HG02610 (cell line): Measurements from ENCODE around the gene ANGPT4.
"Not testable (repeated sequence)": the region's sequence is repeated elsewhere in the genome, so short reads cannot be mapped to it uniquely, and the experiment has no call there.

ENCODE experiments used
- ATAC-seq: cut with Tn5 transposase; IDR thresholded peaks from one replicate; pipeline ENCODE4 v1.9.1; 2021; ENCODE audit warnings: mild to moderate bottlenecking, moderate library complexity; ENCODE audit not compliant: unreplicated experiment

ANGPT4 gene

DNA sequence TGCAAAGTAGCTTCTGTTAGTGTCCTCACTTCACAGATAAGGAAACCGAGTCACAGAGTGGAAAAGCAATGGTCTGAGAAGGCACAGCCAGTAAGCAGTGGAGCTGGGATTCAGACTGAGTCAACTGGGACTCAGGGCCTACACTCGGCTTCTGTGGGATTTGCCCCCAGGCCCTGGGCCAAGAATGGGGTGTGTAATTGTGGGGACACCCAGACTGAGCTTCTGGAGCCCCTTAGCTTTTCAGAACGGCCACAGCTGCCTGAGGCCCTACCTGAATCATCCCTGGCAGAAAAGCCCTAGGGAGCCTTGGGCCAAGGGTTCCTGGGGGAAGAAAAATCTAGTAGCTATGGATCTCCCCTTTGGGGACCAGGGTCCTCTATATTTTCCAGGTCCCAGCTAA, 6.5 kb downstream of the ANGPT4 start:
- ATAC-seq = no peak

DNA sequence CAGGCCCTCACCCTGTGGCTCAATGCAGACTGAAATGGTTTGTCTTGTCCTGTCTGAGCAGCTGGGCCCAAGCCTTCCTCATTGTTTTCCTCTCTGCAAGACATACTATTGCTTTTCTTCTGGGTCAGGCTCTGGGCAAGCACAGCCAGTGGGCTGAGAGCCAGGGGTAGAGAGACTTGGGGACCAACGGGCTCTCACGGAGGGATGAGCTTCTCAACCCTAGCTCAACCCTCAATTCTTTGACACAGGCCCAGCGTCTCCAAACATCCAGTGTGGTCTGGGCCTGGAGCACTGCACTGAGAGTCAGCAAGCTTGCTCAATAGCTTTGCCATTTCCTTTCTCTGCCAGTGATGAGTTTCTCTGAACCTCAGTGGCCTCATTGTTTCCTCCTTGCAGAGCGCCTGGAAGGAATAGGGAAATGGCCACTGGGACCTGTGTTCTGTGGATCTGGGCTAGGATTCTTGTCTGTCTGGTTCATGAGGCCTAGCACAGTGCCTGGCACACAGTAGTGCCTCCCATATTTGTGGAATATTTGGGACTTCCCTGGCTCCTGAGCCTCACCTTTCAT, 9.3 kb downstream of the ANGPT4 start:
- no peak for ATAC-seq

DNA sequence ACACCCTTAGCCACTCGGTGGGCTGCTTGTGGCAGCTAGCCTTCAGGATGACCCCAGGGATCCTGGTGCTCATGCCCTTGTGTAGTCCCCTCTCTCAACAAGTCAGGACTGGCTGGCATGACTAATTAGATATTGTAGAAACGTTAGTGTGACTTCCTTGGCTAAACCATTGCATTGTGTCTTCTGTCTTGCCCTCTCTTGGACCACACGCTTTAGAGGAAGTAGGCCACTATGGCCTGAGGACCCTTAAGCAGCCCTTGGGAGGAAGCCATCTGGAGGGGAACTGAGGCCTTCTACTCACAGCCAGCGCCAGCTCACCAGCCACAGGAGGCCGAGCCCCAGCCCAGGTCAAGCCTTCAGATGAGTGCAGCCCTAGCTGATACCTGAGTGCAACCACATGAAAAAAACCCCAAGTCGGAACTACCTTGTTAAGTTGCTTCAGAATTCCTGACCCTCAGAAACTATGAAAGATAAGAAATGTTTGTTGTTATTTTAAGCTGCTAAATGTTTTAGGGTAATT, 10.1 kb downstream of the ANGPT4 start:
- ATAC-seq = no peak

DNA sequence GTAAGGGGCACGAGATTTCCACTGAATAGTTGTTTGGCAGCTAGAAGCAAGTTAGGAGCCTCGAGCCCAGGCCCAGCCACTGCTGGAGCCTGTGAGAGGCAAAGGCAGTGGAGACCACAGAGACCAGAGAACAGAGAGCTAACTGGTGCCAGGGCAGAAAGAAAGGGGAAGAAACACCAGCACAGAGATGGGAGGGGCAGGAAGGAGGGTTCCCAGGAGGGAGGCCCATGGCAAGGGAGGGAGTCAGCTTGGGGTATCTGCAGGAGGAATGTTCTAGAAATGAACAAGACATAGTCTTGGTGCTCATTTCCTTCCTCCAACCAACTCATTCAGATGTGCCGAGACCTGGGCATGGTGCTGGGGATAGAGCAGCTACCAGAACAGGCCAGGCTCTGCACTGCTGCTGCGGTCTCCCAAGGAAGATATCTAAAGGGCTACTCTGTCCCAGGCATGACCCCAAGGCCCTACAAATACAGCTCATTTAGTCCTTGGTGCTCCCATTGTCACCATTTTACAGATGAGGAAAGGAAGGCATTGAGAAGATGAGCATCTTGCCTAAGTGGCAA, 10.7 kb downstream of the ANGPT4 start:
- ATAC-seq = no peak

DNA sequence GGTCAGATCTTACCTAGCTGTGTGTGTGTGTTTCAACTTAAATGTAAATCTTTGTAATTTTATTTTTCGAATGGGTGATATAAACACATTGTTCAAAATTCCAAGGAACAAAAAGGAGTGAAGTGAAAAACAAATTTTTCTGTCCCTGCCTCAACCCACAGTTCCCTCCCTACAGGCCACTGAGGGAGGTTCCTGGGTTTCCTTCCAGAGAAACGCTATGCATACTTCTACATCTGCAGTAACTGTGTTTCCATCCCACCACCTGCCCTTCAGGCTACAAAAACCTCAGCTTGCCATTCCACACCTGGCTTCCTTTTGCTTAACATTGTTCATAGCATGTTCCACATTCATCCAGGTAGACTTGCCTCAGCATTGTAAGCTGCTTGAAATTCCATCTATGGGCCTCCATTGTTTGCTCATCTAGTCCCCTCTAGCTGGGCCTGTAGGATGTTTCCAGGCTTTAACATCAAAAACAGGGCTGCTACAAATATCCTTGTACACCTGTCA, 12.0 kb downstream of the ANGPT4 start:
- ATAC-seq = no peak

DNA sequence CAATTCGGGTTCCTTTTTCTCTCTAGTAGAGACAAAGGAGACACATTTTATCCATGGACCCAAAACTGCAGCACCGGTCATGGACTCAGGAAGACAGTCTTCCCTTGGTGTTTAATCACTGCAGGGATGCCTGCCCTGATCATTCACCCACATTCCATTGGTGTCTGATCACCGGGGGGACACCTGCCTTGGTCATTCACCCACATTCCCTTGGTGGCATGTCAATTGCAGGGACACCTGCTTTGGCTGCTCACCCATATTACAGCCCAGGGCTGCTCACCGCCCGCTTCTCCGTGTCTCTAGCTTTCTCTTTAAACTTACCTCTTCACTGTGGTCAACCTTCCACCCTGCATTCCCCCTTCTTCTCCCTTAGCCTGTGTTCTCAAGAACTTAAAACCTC, 18.7 kb downstream of the ANGPT4 start:
- ATAC-seq = not testable (repeated sequence)

DNA sequence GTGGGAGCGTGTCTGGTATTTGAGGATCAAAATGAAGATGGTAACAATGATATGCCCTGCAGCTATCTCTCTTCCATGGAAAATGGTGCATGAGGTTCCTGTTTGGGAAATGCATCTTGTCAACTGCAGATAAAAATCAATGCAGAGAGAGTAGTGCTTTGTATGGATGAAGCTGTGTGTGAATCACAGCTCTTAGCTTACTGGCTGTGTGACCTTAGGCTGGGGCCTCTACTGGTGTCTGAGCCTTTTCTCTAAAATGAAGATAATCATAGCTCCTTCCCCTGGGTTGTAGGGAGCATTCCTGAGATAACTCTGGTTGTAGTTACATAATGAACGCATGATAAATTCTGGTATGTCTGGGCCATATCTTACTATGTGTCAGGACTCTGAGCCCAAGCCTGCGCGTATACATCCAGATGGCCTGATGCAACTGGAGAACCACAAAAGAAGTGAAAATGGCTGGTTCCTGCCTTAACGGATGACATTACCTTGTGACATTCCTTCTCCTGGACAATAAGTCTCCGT, 19.6 kb downstream of the ANGPT4 start:
- ATAC-seq = no peak

DNA sequence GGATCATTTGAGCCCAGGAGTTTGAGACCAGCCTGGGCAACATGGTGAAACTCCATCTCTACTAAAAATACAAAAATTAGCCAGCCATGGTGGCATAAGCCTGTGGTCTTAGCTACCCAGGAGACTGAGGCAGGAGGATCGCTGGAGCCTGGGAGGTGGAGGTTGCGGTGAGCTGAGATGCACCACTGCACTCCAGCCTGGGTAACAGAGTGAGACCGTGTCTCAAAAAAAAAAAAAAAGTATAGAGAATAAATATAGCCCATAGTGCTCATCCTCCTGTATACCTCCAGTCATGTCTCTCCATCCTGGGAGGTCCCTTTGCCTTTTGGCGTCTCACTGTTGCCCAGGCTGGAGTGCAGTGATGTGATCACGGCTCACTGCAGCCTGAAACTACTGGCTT, 23.8 kb downstream of the ANGPT4 start:
- not testable (repeated sequence) for ATAC-seq

DNA sequence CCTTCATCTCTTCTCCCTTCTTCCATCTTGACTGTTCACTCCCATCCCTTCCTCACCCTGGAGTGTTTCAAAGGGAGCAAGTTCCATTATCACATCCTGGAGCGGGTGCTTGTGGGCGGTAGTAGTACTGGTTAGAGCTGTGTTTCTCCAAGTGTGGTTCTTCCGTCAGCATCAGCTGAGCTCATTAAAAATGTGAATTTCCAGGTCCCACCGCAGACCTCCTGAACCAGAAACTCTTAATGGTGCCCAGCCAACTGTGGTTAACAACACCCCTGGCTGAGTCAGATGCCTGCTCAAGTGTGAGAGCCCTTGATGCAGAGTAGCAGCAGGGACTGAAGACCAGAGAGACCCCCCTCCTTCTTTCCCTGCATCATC, 24.4 kb downstream of the ANGPT4 start:
- ATAC-seq = peak; percentile 55

DNA sequence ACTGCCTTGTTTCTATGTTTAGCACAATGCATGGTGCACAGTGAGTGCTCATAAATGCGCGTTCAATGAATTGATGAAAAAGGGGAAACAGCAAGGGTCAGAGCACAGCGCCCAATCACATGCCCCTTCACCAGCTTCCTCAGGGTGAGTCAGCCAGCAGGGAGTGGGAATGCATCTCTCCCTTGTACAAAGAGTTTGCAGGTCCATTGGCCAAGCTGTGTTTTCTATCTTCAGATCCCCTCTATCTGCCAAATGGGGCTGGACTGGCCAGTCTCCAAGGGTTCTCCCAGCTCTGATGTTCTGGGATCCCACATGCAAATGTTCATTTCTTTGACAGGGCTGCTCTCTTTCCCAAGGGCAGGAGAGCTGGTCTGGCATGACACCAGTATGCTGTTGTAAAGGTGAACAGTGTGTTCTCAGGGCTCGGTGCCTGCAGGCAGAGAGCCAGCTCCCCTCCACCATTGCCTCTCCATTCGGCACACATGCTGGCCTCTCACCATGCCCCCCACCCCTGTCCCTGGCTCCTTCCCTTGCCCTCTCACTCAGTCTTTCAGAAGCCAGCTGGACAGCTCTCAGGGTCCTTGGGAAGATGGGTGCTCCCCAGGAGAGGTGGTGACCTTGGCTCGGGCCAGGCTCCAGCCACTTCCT, 25.0 kb downstream of the ANGPT4 start:
- ATAC-seq = no peak

DNA sequence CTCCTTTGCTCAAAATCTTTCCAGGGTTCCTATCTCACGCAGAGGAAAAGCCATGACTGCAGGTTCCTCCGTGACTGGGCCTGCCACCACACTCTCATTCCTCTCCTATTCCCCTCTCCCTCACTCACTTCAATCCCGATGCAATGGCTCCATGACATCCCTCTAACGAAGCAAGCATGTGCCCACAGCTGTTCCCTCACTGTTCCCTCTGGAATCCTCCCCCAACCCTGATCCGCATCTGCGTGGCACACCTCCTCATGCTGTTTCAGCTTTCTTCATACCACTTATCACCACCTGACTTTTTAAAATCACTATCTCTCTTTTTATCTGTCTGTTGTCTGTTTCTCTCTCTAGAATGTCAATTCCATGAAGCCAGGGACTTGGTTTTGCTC, 25.5 kb downstream of the ANGPT4 start:
- no peak for ATAC-seq

DNA sequence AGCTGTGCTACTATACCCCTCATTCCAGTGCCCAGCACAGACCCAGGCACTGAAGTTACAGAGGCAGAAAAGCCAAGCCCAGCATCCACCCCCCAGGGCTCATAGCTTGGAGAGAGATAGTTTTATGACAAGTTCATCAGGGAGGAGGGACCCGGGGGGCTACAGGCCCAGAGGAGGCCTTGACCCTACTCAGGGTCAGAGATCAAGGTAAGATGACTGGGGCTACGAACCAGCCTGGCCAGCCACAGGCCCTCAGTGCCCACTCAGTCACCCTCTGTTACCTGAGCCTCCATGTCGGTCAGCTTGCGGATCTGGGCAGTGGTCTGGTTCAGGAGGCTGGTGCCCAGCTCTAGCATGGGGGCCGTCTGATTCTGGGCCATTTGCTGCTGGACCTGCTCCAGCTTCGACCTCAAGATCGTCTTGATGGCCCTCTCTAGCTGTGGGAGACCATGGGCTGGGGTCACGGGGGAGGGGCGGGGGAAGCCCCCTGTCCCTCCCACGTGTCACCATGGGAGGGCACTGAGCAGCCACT, 26.1 kb downstream of the ANGPT4 start:
- ATAC-seq = no peak

DNA sequence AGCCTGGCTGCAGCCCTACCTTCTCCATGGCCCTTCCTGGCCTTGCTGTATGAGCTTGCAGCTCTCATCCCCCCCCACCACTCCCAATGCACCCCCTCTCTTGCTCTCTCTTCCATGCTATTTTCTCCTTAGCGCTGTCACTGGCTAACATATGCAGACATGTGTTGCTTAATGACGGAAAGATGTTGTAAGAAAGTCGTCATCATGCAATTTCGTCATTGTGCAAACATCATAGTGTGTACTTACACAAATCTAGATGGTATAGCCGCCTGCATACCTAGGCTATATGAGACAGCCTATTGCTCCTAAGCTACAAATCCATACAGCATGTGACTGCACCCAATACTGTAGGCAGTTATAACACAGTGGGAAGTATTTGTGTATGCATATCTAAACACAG, 27.0 kb downstream of the ANGPT4 start:
- no peak for ATAC-seq

DNA sequence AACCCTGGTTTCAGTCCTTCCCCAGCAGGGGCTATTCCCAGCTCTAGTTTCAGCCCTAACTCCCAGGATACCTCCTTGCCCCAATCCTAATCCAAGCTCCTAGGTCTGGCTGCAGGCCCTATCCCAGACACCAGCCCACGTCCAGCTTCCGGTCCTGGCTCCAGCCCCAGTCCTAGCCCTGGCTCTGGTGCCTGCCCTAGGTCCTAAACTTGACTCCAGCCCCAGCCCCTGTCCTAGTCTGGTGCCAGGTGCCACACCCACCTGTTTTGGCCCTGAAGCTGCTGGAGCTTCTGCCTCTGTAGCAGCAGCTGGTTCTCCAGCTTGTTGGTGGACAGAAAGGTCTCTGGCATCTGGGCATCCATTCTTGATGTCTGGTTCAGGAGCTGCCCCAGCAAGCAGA, 28.1 kb downstream of the ANGPT4 start:
- no peak for ATAC-seq

DNA sequence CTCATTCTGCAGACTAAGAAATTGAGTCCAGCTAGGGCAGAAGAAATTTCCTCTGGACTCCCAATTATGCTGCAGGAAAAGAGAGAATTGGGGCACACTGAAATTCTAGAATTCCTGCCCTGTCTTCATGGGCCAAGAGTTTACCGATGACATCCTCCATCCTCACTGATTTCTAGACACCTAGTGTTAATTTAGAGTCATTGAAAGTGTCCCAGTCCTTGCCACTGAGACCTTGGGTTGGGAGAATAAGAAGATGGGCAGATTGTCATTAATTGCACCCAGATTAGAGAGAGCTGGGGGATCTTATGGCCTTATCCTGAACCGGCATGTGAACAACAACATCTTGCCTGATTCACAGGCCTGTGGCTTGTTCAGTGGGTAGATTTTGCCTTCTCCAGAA, 29.0 kb downstream of the ANGPT4 start:
- no peak for ATAC-seq

DNA sequence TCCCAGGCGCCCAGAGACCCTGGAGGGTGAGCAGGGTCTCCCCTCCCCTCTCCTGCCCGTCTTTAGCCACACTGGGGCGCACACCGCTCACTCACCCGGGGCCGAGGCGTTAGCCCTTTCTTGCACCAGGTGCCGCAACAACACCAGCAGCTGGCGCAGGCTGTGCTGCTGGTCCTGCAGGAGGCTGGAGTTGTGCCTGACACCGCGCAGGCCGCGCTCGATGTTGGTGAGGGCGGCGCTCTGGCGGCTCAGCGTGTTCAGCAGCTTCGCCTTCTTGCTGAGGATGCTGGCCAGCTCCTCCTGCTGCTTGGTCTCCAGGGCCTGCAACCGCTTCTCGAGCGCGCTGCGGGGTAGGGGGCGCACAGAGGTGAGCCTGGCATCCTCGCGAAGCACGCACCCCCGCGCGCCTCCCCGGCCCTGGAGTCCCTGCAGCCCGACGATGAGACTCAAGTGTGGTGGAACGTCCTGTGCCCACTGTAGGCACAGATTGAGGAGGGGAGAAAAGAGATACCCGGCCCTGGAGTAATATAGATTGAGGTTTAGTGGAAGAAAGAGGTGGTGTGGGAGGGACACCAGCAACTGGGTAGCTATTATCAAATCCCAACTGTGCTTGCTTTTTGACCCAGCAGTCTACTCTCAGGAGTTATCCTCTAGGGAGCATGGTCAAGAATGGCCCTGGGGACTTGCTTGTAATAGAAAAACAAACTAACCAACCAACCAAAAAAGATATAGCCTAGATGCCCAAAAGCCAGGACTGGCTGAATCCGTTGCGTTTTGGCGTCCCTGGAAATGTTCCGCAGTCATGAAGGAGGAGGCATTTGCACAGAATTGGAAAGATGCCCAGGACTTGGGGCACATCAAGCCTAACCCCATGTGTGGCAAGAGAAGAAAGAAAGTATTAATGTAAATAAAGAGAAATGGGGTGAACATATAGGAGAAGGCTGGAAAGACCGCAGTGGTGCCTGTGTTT, 30.9 kb downstream of the ANGPT4 start:
- ATAC-seq = no peak

DNA sequence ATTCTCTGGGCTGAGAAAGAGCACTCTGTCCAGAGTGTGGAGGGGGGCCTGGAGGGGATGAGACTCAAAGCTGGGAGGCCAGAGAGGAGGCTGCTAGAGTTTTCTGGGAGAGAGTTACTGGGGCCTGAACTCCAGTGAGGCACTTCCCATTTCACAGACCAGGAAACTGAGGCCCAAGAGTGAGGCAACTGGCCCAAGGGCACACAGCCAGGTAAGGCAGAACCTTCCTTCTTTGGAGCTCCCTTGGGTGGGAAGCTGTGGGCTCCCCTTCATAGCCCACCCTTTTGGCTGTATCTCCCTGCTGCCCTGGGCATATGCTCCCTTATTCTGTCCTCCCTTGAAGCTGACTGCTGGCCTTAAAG, 34.4 kb downstream of the ANGPT4 start:
- no peak for ATAC-seq

DNA sequence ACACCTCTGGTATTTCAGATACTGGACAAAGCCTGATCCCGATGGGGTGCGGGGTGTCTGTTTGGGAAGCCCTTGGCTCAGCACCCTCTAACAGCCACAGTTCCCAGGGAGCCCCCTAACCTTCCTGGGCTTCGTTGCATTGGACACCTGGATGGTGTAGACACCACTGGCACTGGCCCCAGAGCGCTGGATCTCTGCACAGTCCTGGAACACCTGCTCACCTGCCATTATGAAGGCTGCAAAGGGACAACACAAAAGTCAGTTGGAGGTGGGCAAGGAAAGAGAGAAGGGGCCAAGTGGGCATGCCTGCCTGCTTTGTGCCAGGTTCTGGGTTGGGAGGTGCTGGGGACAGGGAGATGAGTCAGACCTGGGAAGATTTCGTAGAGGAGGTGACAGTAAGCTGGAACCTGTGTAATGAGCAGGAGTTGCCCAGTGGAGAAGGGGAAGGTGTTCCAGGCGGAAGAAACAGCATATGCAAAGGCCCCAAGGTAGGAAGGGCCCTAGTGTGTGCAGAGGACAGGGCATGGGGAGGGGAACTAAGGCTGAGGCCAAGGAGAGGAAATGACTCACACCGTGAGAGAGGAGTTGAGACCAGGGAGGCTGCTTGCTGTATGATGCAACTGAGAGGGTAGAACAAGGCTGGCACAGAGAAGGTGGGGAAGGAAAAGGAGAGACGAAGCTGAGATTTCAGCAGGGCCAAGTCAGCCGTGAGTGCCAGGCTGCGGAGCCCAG, 34.9 kb downstream of the ANGPT4 start:
- ATAC-seq = no peak

DNA sequence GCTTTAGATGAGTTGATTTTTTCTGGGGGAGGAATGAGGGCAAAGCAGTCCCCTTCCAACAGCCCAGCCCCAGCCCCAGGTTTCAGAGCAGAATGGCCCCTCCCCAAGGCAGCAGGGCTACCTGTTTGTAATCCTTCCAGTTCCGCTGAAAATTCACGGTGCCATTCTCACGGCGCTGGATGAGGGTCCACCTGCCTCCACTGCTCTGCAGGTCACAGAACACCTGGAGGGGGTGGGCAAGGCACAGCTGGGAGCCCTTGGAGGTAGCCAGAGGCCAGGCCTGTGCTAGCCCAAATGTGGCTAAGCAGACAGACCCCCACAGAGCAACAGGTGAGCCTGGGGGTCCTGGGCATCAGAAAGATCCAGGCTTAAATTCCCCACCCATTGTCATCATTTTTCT, 36.5 kb downstream of the ANGPT4 start:
- no peak for ATAC-seq
